GM19035 (cell line): Measurements from ENCODE around the gene PHLPP1.

Experiments used
- ATAC-seq: cut with Tn5 transposase; IDR thresholded peaks from one replicate; pipeline ENCODE4 v1.9.1; 2021; ENCODE audit not compliant: unreplicated experiment

PHLPP1 gene

DNA sequence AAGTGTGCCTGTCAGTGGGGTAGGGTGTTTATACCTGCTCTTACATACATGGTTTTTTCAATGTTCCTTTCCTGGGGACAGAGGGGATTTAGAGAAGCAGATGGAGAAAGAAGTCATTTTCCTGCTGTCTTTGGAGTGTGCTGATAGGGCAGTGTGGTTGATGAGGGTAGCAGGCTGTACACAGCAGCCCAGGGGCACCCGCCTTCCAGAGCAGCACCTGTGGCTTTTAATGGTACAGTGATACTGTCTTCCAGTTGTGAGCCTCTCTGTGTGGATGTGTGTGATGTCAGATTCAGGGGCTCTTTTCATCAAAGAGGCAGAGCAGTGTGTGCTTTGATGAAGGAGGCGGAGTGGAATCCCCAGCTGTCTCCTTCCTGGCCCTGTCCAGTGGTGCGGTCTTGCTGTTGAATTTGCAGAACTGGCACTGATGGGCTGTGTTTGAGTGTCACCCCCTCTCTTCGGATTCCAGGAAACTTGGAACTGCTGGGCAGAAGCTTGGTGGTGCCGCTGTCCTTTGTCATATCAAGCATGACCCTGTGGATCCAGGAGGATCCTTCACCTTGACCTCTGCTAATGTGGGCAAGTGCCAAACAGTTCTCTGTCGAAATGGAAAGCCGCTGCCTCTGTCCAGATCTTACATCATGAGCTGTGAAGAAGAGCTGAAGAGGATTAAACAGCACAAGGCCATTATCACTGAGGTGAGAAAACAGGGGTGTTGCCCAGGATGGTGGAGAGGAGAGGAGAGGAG, 259.8 kb downstream of the PHLPP1 start:
- ATAC-seq = no peak

DNA sequence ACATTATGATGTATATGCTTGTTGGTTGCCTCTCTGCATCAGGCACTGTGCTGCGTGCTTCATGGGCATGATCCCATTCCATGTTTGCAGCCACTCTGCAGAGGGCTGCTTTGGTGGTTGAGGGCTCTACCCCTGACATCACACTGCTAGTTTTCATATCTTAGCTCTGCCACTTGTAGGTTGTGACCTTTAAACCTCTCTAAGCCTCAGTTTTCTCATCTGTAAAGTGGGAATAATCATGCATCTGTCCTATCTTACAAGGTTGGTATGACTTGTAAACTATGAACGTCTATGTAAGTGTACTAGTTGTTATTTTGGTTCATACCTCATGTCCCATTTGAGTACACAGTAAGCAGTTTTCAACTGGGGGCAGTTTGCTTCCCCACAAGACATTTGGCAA, 260.4 kb downstream of the PHLPP1 start:
- ATAC-seq = no peak

DNA sequence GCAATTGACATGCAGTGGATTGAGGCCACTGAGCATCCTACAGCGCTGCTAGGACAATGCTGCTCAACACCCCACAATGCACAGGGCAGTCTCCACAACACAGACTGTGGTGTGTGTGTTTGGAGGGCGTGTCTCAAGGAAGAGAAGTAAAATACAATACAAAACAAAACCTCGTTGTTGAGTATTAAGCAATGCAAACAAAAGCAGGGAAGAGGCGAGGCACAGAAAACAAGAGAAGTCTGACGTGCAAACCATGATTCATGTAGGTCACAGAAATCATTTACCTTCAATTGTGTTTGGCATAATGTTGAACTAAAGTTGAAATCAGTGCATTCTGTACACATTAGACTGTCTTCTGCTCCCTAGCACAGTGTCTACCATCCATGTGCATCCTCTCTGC, 260.9 kb downstream of the PHLPP1 start:
- ATAC-seq = no peak

DNA sequence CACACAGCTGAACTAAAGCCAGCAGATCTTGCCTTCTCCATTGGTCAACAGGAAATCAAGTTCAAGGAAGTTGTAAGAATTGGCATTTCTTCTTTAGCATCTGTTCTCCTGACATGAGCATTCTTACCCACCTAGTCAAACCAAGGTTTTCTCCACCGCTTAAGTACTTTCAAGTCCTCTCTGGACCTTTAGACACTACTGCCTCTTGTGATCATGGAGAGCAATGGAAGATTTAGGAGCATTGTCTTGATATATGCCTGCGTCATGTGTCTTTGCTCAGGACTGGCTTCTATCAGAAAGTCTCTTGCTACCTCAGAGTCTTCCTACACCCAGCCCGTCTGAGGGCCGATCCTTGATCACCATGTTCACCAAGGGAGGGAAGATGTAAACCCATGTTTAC, 262.2 kb downstream of the PHLPP1 start:
- ATAC-seq = no peak

DNA sequence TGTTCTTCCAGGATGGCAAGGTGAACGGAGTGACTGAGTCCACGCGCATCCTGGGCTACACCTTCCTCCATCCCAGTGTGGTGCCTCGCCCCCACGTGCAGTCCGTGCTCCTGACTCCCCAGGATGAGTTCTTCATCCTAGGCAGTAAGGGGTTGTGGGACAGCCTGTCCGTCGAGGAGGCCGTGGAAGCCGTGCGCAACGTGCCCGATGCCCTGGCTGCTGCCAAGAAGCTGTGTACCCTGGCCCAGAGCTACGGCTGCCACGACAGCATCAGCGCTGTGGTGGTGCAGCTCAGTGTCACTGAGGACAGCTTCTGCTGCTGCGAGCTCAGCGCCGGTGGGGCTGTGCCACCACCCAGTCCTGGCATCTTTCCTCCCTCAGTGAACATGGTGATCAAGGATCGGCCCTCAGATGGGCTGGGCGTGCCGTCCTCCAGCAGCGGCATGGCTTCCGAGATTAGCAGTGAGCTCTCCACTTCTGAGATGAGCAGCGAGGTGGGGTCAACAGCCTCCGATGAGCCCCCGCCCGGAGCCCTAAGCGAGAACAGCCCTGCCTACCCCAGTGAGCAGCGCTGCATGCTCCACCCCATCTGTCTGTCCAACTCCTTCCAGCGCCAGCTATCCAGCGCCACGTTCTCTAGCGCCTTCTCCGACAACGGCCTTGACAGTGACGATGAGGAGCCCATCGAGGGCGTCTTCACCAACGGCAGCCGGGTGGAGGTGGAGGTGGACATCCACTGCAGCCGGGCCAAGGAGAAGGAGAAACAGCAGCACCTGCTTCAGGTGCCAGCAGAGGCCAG, 263.1 kb downstream of the PHLPP1 start:
- no peak for ATAC-seq

DNA sequence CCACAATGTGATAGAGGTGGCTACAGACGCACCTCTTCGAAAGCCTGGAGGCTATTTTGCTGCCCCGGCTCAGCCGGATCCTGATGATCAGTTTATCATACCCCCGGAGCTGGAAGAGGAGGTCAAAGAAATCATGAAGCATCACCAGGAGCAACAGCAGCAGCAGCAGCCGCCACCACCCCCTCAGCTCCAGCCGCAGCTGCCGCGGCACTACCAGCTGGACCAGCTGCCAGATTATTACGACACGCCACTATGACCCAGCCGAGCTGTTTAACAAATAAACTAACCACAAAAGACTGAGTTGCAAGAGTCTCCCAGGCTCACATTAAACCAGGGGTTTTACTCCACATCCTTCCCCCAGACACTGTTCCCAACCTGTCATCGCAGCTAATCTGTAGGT, 263.8 kb downstream of the PHLPP1 start:
- ATAC-seq = no peak

DNA sequence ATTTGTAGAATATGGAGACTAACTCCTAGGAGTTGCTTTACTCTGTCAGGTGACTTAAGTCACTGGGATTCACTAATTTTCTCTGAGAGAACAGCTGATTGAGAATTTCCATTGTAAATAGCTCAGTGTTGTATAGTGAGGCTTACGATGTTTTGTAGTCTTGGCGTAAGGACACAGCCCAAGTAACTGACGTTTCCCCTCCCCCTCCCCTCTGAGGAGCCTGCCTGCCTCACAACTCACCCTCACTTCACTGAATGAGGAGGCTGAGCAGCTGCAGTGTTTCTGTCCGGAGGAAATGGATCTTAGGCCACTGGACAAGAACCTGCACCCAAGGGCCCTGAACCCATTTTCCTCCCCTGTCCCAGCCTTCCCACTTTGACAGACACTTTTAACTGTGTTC, 264.6 kb downstream of the PHLPP1 start:
- no peak for ATAC-seq

DNA sequence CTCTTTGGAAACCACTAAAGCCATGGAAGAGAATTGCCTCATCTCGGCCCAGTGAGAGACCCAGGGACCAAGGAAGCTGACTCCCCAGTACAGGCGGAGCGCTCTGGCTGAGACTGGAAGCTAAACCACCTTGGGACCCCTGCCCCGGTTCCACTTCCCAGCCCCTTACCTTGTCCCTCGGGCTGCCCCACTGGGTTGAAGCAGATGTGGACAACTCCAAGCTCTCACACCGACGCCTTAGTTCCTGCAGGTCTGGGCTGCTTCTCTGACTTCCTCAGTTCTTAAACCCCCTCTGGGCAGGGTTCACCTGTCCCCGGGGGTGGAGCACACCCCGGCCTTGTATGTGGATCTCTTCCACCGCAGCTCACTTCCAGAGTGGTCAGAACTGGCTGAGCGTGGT, 266.2 kb downstream of the PHLPP1 start:
- ATAC-seq = no peak

DNA sequence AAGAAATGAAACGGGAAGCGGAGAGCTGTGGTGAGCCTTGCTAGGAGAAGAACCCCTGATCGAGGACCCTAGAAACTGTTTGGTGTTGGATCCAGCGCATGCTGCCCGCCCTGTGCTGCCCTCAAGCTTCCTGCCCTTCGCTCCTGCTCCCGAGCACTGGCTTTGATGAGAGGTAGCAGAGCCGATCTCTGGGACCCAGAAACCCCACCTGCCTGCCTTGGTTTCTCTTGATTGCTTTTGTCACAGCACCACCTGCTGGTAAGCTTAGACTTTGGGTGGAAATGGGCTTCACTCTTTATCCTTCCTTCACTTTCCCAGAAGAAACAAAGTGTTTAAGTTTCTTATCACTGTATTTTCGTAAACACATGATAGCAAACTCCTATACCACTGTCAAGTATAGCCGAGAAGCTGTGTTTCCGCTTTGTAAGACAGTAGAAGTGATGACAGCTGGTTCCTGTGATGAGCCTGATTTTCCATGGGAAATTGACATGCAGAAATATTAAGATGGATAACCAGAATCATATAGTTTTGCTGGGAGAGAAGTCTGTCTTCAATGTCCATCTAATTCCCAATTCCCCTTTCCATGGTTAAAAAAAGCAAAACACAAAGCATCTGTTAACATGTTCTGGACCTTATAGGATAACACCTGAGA, 267.4 kb downstream of the PHLPP1 start:
- no peak for ATAC-seq

DNA sequence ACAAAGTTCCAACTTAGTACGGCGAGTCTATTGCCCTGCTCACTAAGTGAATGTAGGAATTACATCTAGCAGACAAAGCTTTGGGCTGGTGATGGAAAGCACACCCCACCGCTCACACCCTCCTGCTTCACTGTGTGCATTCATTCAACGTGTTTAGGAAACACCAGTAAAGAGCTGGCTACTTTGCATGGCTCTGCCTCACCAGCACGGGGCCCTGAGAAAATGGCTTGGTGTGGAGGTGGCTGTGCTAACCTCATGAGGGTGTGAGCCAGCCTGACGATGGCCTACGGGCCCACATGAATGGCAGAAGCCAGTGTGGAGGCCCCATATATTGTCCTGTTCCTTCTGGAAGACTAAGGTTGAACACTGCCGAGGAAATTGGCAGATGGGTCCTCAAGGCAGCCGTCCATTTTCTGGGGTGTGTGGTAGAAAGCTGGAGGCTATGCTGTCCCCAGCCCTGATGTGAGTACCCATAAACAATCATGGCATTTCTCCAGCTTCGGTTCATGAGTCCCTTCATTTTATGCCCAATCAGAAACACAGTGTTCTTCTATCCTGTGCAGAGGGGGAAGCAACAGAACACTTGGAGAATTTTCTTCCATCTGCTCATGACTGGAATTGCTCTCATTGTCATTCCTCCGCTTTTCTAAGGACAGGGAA, 269.4 kb downstream of the PHLPP1 start:
- ATAC-seq = no peak

DNA sequence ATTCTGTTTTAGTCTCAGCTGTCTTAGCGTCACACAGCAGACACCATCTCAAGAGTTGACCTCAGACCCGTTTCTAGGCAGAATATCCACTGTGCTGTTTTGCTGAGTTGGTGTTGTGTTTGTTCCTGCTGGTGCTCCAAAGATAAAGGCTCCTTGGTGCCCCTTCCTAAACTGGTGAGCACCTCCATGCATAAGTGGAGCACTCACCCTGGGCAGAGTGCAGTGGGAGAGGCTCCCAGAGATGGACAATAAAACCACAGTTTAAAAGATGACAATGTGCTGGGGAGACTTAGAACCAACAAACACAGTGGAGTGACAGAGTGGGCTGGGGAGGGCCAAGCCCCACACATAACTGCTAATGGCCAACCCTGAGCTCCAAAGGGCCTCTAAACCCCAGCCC, 271.1 kb downstream of the PHLPP1 start:
- ATAC-seq = no peak

DNA sequence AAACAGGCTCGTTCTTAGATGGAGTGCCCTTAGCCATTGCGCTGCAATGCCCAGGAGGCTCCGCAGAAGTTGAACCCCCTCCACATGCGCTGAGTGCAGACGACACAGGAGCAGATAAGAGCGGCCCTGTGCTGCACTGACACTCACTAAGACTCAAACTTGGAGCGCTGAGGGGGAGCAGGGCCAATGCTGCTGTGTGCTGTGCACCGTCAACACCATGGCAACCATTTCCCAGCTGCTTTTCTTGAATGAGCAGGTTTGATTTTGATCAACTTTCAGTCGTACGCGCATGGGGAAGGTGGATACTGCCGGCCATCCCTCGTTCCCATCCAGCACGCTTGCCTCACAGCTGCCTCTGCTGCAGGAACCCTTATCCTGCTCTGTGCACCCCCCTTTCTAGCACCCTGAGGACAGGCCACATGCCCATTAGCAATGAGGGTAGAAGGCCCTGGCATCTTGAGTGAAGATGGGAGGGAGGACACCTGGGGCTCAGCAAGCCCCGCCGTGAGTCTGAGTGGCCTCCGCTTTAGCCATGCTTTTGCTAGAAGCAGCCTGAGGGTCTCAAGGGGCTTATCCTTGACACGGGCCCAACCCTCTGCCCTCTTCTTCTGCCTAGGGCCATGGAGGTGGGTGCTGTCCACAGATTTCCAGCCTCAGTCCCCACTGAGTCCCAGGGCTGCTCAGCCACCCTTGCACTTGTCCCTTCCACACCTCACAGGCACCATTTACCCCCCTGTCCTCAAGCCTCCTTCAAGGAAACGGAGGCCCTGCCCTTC, 271.9 kb downstream of the PHLPP1 start:
- no peak for ATAC-seq

DNA sequence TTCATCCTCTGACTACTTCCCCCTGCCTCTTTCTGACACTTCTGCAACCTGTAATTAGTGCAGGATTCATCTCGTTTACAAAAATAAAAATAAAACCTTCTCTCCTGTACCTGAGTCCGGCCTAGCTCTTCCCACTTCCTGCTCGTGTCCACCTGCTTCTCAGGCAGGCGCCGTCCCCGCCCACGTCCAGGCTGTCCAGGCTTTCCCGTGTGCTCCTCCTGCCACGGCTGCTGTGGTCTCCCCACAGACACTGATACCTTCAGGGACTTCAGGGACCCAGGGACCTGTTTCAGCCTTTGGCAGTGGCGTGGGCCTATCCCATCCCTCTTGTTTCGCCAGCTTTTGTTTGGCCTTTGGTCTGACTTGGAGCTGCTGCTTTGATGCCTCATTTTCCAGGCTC, 272.5 kb downstream of the PHLPP1 start:
- ATAC-seq = no peak

DNA sequence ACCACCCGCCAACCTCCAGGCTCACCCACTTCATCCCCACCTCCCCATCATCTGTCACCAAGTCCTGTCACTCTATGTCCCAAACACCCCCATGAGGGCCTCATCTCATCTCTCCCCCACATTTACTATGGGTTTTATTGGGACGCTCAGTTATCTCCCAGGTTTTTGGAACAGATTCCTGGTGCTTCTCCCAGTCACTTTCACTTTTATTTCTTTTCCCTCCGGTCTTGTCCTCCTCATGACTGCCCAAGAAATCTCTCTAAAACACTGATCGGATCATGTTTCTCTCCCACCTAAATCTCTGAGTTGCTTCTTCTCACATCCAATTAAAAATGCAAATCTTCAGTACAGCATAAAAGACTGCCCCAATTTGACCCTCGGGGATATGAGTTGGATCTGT, 273.1 kb downstream of the PHLPP1 start:
- ATAC-seq = no peak

DNA sequence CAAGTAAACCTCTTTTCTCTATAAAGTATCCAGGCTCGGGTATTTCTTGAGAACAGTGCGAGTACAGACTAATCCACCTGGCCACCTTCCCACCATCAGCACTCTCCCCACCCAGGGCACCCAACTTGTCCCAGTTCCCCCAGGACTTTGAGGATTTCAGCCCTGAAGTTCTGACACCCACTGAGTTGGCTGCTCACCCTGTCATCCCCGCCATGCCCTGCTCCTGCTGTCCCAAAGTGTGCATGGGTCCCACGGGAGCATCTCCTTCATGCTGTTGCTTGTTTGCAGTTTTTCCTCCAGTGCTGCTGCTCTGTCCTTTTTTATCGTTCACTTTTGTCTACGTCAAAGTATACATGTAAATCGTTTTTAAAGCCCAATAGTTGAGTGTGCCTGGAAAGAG, 273.9 kb downstream of the PHLPP1 start:
- no peak for ATAC-seq

DNA sequence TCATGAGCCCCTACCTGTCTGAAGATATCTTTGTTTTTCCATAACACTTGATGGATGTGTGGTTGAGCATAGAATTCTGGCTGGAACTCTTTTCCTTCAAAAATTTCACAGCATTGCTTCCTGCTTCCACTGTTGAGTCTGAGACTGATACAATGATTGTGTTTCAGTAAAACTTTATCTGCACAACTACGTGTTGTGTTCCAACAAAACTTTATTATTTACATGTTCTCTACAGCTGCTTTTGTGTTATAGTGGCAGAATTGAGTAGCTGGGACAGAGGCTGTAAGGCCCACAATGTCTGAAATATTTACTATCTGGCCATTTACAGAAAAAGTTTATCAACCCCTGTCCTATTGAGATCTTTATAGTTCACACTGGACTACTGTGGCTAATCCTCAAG, 275.3 kb downstream of the PHLPP1 start:
- no peak for ATAC-seq

DNA sequence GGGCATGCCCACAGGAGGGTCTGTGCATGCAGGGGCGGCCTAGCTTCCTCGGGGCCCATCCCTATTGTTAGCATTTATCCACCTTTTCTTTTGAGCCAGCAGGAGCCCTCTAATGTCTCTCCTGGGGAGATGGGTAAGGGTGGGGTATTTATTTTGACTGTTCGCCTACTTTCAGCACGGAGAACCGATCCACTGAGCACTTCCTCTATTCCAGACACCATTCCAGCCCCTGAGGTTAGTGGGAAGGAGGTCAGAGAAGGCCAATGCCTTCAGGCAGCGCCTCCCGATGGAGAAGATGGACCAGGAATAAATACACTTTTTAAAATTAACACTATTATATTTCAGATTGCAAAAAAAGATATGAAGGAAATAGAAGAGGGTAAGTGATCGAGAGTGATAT, 276.0 kb downstream of the PHLPP1 start:
- ATAC-seq = no peak

DNA sequence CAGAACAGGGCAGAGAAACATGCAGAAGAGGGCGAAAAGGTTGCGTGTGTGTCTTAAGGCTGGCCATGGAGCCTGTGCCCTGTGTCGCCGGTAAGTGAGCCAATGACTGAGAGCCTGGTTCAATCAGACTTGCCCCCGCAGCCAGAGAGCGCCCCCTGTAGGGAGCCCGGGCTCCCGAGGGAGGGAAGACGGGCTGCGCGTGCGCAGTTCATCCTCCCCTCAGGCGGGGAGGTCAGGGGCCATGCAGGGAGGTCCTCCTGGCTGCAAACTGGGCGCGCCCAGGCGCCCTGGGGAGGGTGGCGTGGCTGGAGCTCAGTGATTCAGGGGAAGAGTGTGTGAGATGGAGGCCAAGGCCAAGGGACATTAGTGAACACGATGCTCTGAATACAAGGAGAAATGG, 276.6 kb downstream of the PHLPP1 start:
- ATAC-seq = no peak

DNA sequence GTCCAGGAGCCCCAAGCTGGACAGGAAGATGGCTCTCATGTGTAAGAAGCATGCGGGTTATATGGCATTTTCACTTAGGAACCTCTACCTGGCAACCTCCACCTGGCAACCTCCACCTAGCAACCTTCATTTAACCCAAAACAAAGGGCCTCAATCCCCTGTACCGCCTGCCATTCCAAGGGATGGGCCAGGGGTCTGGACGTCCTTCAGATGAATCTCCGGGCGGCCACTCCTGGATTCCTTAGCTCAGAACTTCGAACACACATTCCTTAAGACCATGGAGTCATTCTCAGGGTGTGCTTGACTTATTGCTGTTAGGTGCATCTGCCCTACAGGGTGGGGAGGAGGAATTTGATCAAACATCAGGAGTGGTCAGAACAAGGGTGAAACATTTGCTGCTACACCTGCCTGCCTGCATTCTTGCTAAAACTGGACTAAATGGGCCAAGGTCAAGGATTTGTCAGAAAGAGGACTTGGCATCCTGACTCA, 277.6 kb downstream of the PHLPP1 start:
- no peak for ATAC-seq

DNA sequence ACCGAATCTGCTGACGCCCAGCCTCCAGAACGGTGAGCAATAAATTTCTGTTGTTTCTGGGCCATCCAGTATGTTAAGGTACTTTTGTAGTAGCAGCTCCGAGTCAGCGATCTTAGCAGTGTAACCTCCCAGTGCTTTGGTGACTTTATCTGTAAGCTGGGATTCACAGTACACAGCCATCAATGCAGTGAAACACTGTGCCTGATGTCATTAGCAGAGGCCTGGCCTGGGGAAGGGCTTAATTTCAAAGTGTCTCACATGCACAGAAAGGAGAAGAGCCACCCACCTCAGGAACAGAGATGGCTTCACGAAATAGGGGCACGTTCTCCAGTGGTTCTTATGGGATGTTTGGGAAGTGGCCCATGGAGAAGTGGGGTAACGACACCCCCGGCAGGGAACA, 281.2 kb downstream of the PHLPP1 start:
- ATAC-seq = no peak

DNA sequence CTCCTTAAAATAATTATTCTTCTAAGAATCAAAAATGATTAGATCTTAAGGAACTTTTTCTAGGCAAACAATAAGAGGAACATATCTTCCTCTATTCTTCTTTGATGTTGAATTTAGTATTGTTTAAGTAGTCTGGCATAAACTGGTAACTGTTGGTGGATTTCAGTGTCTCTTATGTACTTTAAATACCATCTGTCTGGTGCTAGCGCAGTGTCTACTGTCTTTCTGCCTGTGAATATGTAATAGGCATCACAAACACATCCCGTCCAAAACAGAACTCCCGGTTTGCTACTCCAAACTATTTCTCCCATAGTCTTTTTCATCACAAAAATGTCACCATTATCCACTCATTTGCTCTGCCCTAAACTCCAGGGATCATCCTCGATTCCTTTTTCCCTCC, 281.7 kb downstream of the PHLPP1 start:
- ATAC-seq = no peak
